K562 (cell line): Measurements from ENCODE around the gene C11orf91. TPM values are rescaled to one million over a fixed set of nuclear protein-coding genes. Genes with fewer than 3 reads are reported as not detected.

ENCODE experiments used
- E2F1 ChIP-seq: sonication (generic); formaldehyde crosslinking; IDR thresholded peaks from 2 replicates; pipeline ENCODE4 v1.8.1; 2023; ENCODE audit warnings: mild to moderate bottlenecking, missing genetic modification reagents, moderate library complexity
- EGR1 ChIP-seq: fragments of 450-650 bp; conservative IDR thresholded peaks from 2 replicates; pipeline ENCODE4 v1.6.1; 2017; ENCODE audit warnings: mild to moderate bottlenecking
- HDAC8 ChIP-seq: fragments of 450-650 bp; IDR thresholded peaks from 2 replicates; pipeline ENCODE4 v1.6.1; 2016; ENCODE audit warnings: mild to moderate bottlenecking, missing genetic modification characterization, moderate library complexity, missing compliant biosample characterization
- HIVEP1 ChIP-seq: fragments of 250-450 bp; sonication (Bioruptor Pico); IDR thresholded peaks from 2 replicates; pipeline ENCODE4 v1.4.0; 2020; ENCODE audit warnings: mild to moderate bottlenecking
- HOXB6 ChIP-seq: fragments of 250-450 bp; sonication (Bioruptor Pico); IDR thresholded peaks from 2 replicates; pipeline ENCODE4 v1.5.1; 2022; ENCODE audit warnings: mild to moderate bottlenecking, borderline replicate concordance
- MCM7 ChIP-seq, 2 experiments: fragments of 450-650 bp; IDR thresholded peaks; 2 replicates each; pipeline ENCODE4 v1.6.1; 2016 to 2018
- NR3C1 ChIP-seq: sonication (generic); formaldehyde crosslinking; IDR thresholded peaks from 2 replicates; pipeline ENCODE4 v1.8.1; 2022; ENCODE audit warnings: missing genetic modification reagents
- SIN3A ChIP-seq, 2 experiments: fragments of 150-350 bp in 1 of 2; IDR thresholded peaks; 2 replicates each; pipeline ENCODE4 v1.6.1; 2011 to 2016; ENCODE audit warnings: borderline replicate concordance in 2 of 2, low read depth in 2 of 2, low read length in 2 of 2, mild to moderate bottlenecking in 2 of 2, moderate library complexity in 2 of 2; ENCODE audit not compliant: control insufficient read depth in 1 of 2
- XRCC5 ChIP-seq: fragments of 200-400 bp; formaldehyde crosslinking; IDR thresholded peaks from 2 replicates; pipeline ENCODE4 v1.6.1; 2017; ENCODE audit warnings: low read depth, mild to moderate bottlenecking, low read length
- ZBTB2 ChIP-seq: fragments of 450-650 bp; IDR thresholded peaks from 2 replicates; pipeline ENCODE4 v1.6.1; 2016; ENCODE audit warnings: antibody characterized with exemption
- polyA plus RNA-seq, 8 experiments: library from polyadenylated mRNA; depleted of rRNA in 4 of 8; stranded (reverse) in 5 of 8; unstranded in 3 of 8; fragments of >200 nt; fragmentation: Nextera tagmentation in 2 of 8; fragmentation: Illumina TruSeq in 1 of 8; extraction: Ambion mirVana in 2 of 8; extraction: Trizol in 1 of 8; gene quantifications; 2 replicates each; pipeline versions ENCODE4 v1.2.1 to v1.2.3, GENCODE V29; 2011 to 2014; ENCODE audit warnings: inconsistent platforms in 1 of 8, missing spikeins in 1 of 8
- total RNA-seq, 7 experiments: library from RNA; depleted of rRNA in 6 of 7; stranded (reverse); fragments of >200 nt in 6 of 7; fragmentation: Illumina TruSeq in 2 of 7; extraction: Trizol in 2 of 7; gene quantifications; 2 replicates each; pipeline versions ENCODE4 v1.2.1 to v1.2.3, GENCODE V29; 2011 to 2021; ENCODE audit warnings: low replicate concordance in 1 of 7

The C11orf91 gene
- total and polyA plus RNA-seq, 9 of the 15 experiments (the other 6 are each of a cell fraction or from before 2014, with no cell fraction given), result not detected

- TF ChIP-seq HDAC8 (tag) (no peak), ZBTB2 (no peak), XRCC5 (no peak), MCM7 (IDR thresholded peaks at IDR 0.05) (no peak), HIVEP1 (CRISPR knock-in tag) (no peak), E2F1 (CRISPR knock-in tag) (peak; percentile 41; the same call in 1 of the 2 replicates), EGR1 (peak; percentile 41; the same call in 1 of the 2 replicates), SIN3A (IDR thresholded peaks at IDR 0.05; ENCODE audit: borderline replicate concordance in 2 of 2, control insufficient read depth in 1 of 2, low read depth in 2 of 2, low read length in 2 of 2) (0 out of 4 replicates have a peak, but pooled peaks of 1 of the 2 experiments have one; percentile 24), HOXB6 (CRISPR knock-in tag) (no peak), NR3C1 (CRISPR knock-in tag) (no peak)
These were observed 34.9 kb upstream of the C11orf91 start (continued) for GRCh38 chr11:33735271-33736147.
